SK-N-SH treated with all-trans-retinoic acid at 6 μM for 48 hours (cell line): ENCODE data around the gene TDRD7.

Experiments used
- BACH2 ChIP-seq: fragments of 250-450 bp; sonication (Bioruptor Pico); IDR thresholded peaks from 2 replicates; pipeline ENCODE4 v1.9.0; 2021; ENCODE audit warnings: mild to moderate bottlenecking, borderline replicate concordance
- CSDC2 ChIP-seq: fragments of 250-450 bp; sonication (Bioruptor Pico); IDR thresholded peaks from 2 replicates; pipeline ENCODE4 v1.5.0; 2020; ENCODE audit warnings: mild to moderate bottlenecking, moderate library complexity
- ISL1 ChIP-seq: fragments of 250-450 bp; sonication (Bioruptor Pico); IDR thresholded peaks from 2 replicates; pipeline ENCODE4 v2.1.2; 2022; ENCODE audit warnings: mild to moderate bottlenecking, moderate library complexity
- PPARA ChIP-seq: fragments of 250-450 bp; sonication (Bioruptor Pico); IDR thresholded peaks from 2 replicates; pipeline ENCODE4 v1.5.0; 2020; ENCODE audit warnings: mild to moderate bottlenecking, borderline replicate concordance
- ZFP3 ChIP-seq: fragments of 250-450 bp; sonication (Bioruptor Pico); IDR thresholded peaks from 2 replicates; pipeline ENCODE4 v1.5.0; 2020; ENCODE audit warnings: mild to moderate bottlenecking, moderate library complexity
- ZFP30 ChIP-seq: fragments of 450-650 bp; formaldehyde crosslinking; IDR thresholded peaks from 2 replicates; pipeline ENCODE4 v1.5.0; 2022; ENCODE audit warnings: mild to moderate bottlenecking, moderate library complexity
- TF ChIP-seq, protein P1 (sequence below): fragments of 250-450 bp; sonication (Bioruptor Pico); IDR thresholded peaks from 2 replicates; pipeline ENCODE4 v1.8.0; 2020; ENCODE audit warnings: mild to moderate bottlenecking, moderate library complexity, borderline replicate concordance
- TF ChIP-seq, protein P2 (sequence below): fragments of 250-450 bp; sonication (Bioruptor Pico); IDR thresholded peaks from 2 replicates; pipeline ENCODE4 v1.5.1; 2021; ENCODE audit warnings: mild to moderate bottlenecking, moderate library complexity

- TF ChIP-seq, protein P1, sequence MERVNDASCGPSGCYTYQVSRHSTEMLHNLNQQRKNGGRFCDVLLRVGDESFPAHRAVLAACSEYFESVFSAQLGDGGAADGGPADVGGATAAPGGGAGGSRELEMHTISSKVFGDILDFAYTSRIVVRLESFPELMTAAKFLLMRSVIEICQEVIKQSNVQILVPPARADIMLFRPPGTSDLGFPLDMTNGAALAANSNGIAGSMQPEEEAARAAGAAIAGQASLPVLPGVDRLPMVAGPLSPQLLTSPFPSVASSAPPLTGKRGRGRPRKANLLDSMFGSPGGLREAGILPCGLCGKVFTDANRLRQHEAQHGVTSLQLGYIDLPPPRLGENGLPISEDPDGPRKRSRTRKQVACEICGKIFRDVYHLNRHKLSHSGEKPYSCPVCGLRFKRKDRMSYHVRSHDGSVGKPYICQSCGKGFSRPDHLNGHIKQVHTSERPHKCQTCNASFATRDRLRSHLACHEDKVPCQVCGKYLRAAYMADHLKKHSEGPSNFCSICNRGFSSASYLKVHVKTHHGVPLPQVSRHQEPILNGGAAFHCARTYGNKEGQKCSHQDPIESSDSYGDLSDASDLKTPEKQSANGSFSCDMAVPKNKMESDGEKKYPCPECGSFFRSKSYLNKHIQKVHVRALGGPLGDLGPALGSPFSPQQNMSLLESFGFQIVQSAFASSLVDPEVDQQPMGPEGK, result no peak
- TF ChIP-seq BACH2 (CRISPR knock-in tag), result no peak
- no peak for TF ChIP-seq ZFP3
- TF ChIP-seq ISL1 (CRISPR knock-in tag), result no peak
- TF ChIP-seq, protein P2, sequence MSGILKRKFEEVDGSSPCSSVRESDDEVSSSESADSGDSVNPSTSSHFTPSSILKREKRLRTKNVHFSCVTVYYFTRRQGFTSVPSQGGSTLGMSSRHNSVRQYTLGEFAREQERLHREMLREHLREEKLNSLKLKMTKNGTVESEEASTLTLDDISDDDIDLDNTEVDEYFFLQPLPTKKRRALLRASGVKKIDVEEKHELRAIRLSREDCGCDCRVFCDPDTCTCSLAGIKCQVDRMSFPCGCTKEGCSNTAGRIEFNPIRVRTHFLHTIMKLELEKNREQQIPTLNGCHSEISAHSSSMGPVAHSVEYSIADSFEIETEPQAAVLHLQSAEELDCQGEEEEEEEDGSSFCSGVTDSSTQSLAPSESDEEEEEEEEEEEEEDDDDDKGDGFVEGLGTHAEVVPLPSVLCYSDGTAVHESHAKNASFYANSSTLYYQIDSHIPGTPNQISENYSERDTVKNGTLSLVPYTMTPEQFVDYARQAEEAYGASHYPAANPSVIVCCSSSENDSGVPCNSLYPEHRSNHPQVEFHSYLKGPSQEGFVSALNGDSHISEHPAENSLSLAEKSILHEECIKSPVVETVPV (CRISPR knock-in tag), result no peak
- TF ChIP-seq ZFP30 (CRISPR knock-in tag), result no peak
- TF ChIP-seq CSDC2 (CRISPR knock-in tag), result no peak
- TF ChIP-seq PPARA, result no peak
These were observed 66.5 kb downstream of the TDRD7 start for GRCh38 chr9:97478301-97478981.
